ENCODE measurements around the gene PLXNA3.

- TF ChIP-seq CTCF (IDR thresholded peaks at IDR 0.05) (no peak), ZFX (IDR thresholded peaks at IDR 0.05; ENCODE audit: borderline replicate concordance) (no peak)
Measured at GRCh38 chrX:154508384-154508745, 50.3 kb downstream of the PLXNA3 start.

Data from 22Rv1 (cell line).